Measurements from ENCODE around the gene TRIM21. TPM values are rescaled to one million over a fixed set of nuclear protein-coding genes. Genes with fewer than 3 reads are reported as not detected.

Gene TRIM21
- total RNA-seq, 2 donors from 2014 or later: 11.7 to 13.8 TPM

Other genes starting within 250 kb of the TRIM21 start
- not detected for gene OR52B4, start 25.3 kb downstream of the TRIM21 start, total RNA-seq
- gene OR52K2, start 55.6 kb upstream of the TRIM21 start, total RNA-seq: not detected
- not detected for gene OR52K1, start 88.9 kb upstream of the TRIM21 start, total RNA-seq
- not detected for gene OR52M1, start 151.5 kb upstream of the TRIM21 start, total RNA-seq
- not detected for gene OR52I2, start 188.0 kb upstream of the TRIM21 start, total RNA-seq
- not detected for gene OR52I1, start 200.3 kb upstream of the TRIM21 start, total RNA-seq
- gene TRIM68, start 214.5 kb upstream of the TRIM21 start, total RNA-seq: 1 to 10 TPM; 6.2 to 6.3 TPM
- gene OR51D1, start 243.8 kb upstream of the TRIM21 start, total RNA-seq: not detected